ENCODE data around the gene IL3RA.

DNA sequence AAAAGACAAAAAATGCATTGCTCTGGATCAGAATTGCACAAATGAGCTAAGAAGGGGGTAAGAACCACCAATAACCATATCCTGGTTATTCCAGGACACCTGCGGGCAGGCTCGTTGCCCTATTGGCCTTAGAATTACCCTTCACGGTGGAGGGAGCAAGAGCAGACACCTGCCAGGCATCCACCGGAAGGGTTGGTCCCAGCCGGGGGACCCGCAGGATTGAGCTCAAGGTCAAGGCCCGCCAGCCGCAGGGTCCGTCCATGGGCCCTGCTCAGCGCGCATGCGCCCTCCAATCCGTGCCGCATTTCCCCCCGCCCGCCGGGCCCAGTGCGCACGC, 54.8 kb downstream of the IL3RA start:
- TF ChIP-seq EZH2phosphoT487 (IDR thresholded peaks at IDR 0.05; ENCODE audit: borderline replicate concordance, low read length) = no peak
- TF ChIP-seq, protein P1, sequence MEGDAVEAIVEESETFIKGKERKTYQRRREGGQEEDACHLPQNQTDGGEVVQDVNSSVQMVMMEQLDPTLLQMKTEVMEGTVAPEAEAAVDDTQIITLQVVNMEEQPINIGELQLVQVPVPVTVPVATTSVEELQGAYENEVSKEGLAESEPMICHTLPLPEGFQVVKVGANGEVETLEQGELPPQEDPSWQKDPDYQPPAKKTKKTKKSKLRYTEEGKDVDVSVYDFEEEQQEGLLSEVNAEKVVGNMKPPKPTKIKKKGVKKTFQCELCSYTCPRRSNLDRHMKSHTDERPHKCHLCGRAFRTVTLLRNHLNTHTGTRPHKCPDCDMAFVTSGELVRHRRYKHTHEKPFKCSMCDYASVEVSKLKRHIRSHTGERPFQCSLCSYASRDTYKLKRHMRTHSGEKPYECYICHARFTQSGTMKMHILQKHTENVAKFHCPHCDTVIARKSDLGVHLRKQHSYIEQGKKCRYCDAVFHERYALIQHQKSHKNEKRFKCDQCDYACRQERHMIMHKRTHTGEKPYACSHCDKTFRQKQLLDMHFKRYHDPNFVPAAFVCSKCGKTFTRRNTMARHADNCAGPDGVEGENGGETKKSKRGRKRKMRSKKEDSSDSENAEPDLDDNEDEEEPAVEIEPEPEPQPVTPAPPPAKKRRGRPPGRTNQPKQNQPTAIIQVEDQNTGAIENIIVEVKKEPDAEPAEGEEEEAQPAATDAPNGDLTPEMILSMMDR (IDR thresholded peaks at IDR 0.05; ENCODE audit: low read depth, low read length, poor library complexity, severe bottlenecking) = no peak
